Activated T-cell treated with anti-CD3 and anti-CD28 coated beads, Interleukin-2, amount 50 U/mL, for 72 hours (primary cell): ENCODE data around the gene IFT74. TPM values are rescaled to one million over a fixed set of nuclear protein-coding genes. Genes with fewer than 3 reads are reported as not detected.
"Not testable (repeated sequence)": the region's sequence is repeated elsewhere in the genome, so short reads cannot be mapped to it uniquely, and the experiment has no call there.

Source experiments
- ATAC-seq, 2 donors: fragments of 150-1000 bp; cut with Tn5 transposase; replicated peaks in 1 of 2; 2 replicates each; pipeline ENCODE4 v1.10.0; 2021; ENCODE audit warnings: moderate library complexity in 2 of 2, mild to moderate bottlenecking in 1 of 2
- DNase-seq, 2 donors: peaks; one replicate each; pipeline ENCODE4 v3.0.0; 2021 to 2022; ENCODE audit warnings: mixed read lengths in 1 of 2
- H3K27ac Mint-ChIP-seq: one replicate; pipeline ENCODE4 v1.8.0; 2022; ENCODE audit warnings: mild to moderate bottlenecking, moderate library complexity, mixed read lengths
- H3K27me3 Mint-ChIP-seq: one replicate; pipeline ENCODE4 v1.8.0; 2022; ENCODE audit warnings: low read depth, mixed read lengths
- H3K36me3 Mint-ChIP-seq, 2 donors: one replicate each; pipeline ENCODE4 v1.8.0; 2022; ENCODE audit warnings: mixed read lengths in 2 of 2, mild to moderate bottlenecking in 1 of 2; ENCODE audit not compliant: insufficient read depth in 2 of 2
- H3K4me1 Mint-ChIP-seq: one replicate; pipeline ENCODE4 v1.8.0; 2022; ENCODE audit warnings: low read depth, mixed read lengths
- H3K4me3 Mint-ChIP-seq, 2 donors: one replicate each; pipeline ENCODE4 v1.8.0; 2022; ENCODE audit warnings: mild to moderate bottlenecking in 2 of 2, mixed read lengths in 2 of 2, moderate library complexity in 2 of 2
- H3K9me3 Mint-ChIP-seq, 2 donors: one replicate each; pipeline ENCODE4 v1.8.0; 2022; ENCODE audit warnings: mixed read lengths in 2 of 2
- total RNA-seq, 2 donors: library from RNA; stranded (reverse); gene quantifications; one replicate each; pipeline ENCODE4 v1.2.3, GENCODE V29; 2022

IFT74 gene
- total RNA-seq, 2 donors from 2014 or later = 10.0 to 11.6 TPM

- ATAC-seq, H3K36me3 Mint-ChIP-seq, H3K4me1 Mint-ChIP-seq, H3K27ac Mint-ChIP-seq, H3K4me3 Mint-ChIP-seq, H3K27me3 Mint-ChIP-seq, H3K9me3 Mint-ChIP-seq, DNase-seq: not testable (repeated sequence)
Observed at GRCh38 chr9:27093384-27094067, 137.3 kb downstream of the IFT74 start.

DNA sequence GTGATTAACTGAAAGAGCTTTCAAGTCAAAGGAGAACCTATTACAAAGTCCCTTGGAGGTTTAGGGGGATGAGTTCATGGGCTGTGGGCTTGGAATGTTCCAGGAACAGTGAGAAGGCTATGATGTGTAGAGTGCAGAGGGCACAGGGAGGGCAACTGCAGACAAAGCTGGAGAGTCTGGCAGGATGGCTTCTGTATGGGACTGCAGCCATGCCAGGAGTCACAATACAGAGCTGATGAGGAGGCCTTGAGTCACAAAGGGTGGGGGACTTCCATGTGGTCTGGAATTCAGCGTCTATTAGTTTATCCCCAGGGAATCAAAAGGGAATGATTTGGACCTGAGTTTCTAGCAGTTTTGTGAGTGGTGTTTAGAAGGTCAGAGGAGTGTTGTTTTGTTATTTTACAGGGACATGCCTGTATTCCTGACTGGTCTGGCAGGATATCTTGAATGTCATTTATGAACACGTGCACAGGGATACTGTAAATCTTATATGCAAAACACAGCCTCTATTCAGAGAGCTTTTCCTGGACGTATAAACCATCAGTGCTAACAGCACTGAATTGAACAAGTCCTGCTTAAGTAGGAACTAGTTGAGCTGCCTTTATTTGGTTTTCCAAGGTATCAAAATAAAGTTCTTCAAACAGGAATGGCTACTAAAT, 138.6 kb downstream of the IFT74 start:
- Mint-ChIP-seq H3K4me1 (no peaks in the 10 kb centered on the region), H3K4me3 (no peak overlapping the region), H3K27ac (no peak overlapping the region), H3K27me3 (no peaks in the 10 kb centered on the region), H3K9me3 (peaks cover 2% of the 10 kb centered on the region in 2 donors), H3K36me3 (no peaks in the 10 kb centered on the region)
- DNase-seq (no peak), ATAC-seq (no peak)

- Mint-ChIP-seq H3K27ac (no peak overlapping the region), H3K9me3 (peaks cover 0 to 3% of the 10 kb centered on the region in 2 donors), H3K36me3 (no peaks in the 10 kb centered on the region), H3K27me3 (no peaks in the 10 kb centered on the region), H3K4me1 (no peaks in the 10 kb centered on the region), H3K4me3 (no peak overlapping the region)
- ATAC-seq (no peak), DNase-seq (no peak)
Observed at GRCh38 chr9:27107241-27107640, 151.0 kb downstream of the IFT74 start.

- Mint-ChIP-seq H3K9me3 (peaks cover 0 to 3% of the 10 kb centered on the region in 2 donors), H3K4me1 (no peaks in the 10 kb centered on the region), H3K27ac (no peak within 1 kb of the TSS), H3K27me3 (no peaks in the 10 kb centered on the region), H3K36me3 (no peaks in the 10 kb centered on the region), H3K4me3 (no peak within 1 kb of the TSS)
- no peak for DNase-seq
- no peak for ATAC-seq
Observed at GRCh38 chr9:27108981-27109541, 152.8 kb downstream of the IFT74 start, which contains the start of gene TEK. Gene TEK, plus strand, starts transcription at chr9:27109225. Its CDS starts 366 bp downstream, at chr9:27109591.

DNA sequence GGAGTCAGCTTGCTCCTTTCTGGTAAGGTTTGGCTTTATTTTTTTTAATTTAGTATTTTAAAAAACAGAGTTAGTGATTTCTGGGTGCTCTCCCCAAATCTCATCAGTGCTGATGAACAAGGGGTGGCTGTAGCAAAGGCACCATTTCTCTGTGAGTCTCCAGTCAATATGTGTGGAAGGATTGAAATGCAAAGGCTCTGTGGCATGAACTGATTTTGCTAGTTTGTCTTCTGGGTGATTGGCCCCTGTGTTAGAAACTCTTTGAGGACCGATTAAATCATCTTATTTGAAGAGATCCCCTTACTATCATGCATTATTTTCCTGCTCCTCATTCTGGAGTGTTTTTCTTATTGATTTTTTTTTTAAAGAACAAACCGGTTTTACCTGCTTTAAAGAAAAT, 153.4 kb downstream of the IFT74 start:
- Mint-ChIP-seq H3K36me3 (no peaks in the 10 kb centered on the region), H3K27ac (no peak overlapping the region)

DNA sequence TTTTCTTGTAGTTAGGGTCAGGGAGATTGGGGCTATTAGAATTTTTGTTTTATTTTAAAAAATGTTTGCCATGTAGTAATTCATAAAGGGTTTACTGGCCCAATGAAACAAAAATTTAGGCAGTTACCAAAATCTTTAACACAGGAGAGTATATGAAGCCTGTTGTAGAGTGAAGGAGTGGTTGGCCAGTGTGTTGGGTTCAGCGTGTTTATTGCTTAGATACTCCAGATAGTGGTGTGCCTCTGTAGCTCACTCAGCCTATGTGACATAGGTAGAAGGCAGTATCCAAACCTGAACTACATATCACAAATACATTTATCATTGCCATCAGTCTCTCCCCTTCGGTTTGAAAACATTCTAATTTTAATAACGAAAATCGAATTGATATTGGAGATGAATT, 154.0 kb downstream of the IFT74 start:
- ATAC-seq (no peak), DNase-seq (no peak)
- Mint-ChIP-seq H3K9me3 (peaks cover 0 to 3% of the 10 kb centered on the region in 2 donors), H3K27ac (no peak overlapping the region), H3K27me3 (no peaks in the 10 kb centered on the region), H3K4me3 (no peak overlapping the region), H3K4me1 (no peaks in the 10 kb centered on the region), H3K36me3 (no peaks in the 10 kb centered on the region)

More for the DNA sequence above, 153.4 kb downstream of the IFT74 start:
- no peak for ATAC-seq
- H3K9me3 Mint-ChIP-seq = peaks cover 0 to 3% of the 10 kb centered on the region in 2 donors
- no peaks in the 10 kb centered on the region for H3K27me3 Mint-ChIP-seq
- no peak for DNase-seq
- H3K4me3 Mint-ChIP-seq = no peak overlapping the region
- no peaks in the 10 kb centered on the region for H3K4me1 Mint-ChIP-seq

- H3K27me3 Mint-ChIP-seq = no peaks in the 10 kb centered on the region
- H3K36me3 Mint-ChIP-seq = no peaks in the 10 kb centered on the region
- no peaks in the 10 kb centered on the region for H3K9me3 Mint-ChIP-seq
- DNase-seq (no peak), ATAC-seq (no peak)
- no peaks in the 10 kb centered on the region for H3K4me1 Mint-ChIP-seq
- H3K4me3 Mint-ChIP-seq = no peak overlapping the region
- no peak overlapping the region for H3K27ac Mint-ChIP-seq
Observed at GRCh38 chr9:27112235-27112634, 156.0 kb downstream of the IFT74 start.

Other genes starting within 250 kb of the IFT74 start
- 10 to 100 TPM; 16.6 to 17.6 TPM for gene CAAP1, start 63.6 kb upstream of the IFT74 start, total RNA-seq
- gene PLAA, start 9.2 kb upstream of the IFT74 start, total RNA-seq = 10 to 100 TPM; 32.3 to 39.1 TPM
- gene LRRC19, start 49.3 kb downstream of the IFT74 start, total RNA-seq = not detected
- not detected for gene TEK, start 152.8 kb downstream of the IFT74 start, total RNA-seq